Ascending aorta (tissue), 2 donors: Measurements from ENCODE around the gene FASTKD1. TPM values are rescaled to one million over a fixed set of nuclear protein-coding genes. Genes with fewer than 3 reads are reported as not detected.
A peak's percentile ranks its signal among the peaks of the same experiment; 100 is the strongest.

Experiments
- DNase-seq, 2 donors: peaks; one replicate each; pipeline ENCODE4 v3.0.0-alpha.2; 2019; ENCODE audit warnings: low spot score in 2 of 2
- H3K27ac ChIP-seq, 2 donors: fragments of 200-600 bp; sonication (generic); one replicate each; pipeline ENCODE4 v1.5.1; 2016 to 2017; ENCODE audit warnings: mild to moderate bottlenecking in 1 of 2
- H3K27me3 ChIP-seq: fragments of 200-600 bp; sonication (generic); one replicate; pipeline ENCODE4 v1.5.1; 2017
- H3K36me3 ChIP-seq, 2 donors: fragments of 200-600 bp; sonication (generic); one replicate each; pipeline ENCODE4 v1.5.1; 2016
- H3K4me1 ChIP-seq, 2 donors: fragments of 200-600 bp; sonication (generic); one replicate each; pipeline ENCODE4 v1.5.1; 2016 to 2017; ENCODE audit warnings: mild to moderate bottlenecking in 1 of 2
- H3K4me3 ChIP-seq, 2 donors: fragments of 200-600 bp; sonication (generic); one replicate each; pipeline ENCODE4 v1.5.1; 2016 to 2017; ENCODE audit warnings: mild to moderate bottlenecking in 1 of 2
- H3K9me3 ChIP-seq, 2 donors: fragments of 200-600 bp; sonication (generic); one replicate each; pipeline ENCODE4 v1.5.1; 2016
- CTCF ChIP-seq, 3 experiments: fragments of 200-600 bp in 2 of 3; fragments of 450-650 bp in 1 of 3; sonication (generic) in 2 of 3; IDR thresholded peaks; one replicate each; pipeline ENCODE4 v1.5.1; 2016 to 2019; ENCODE audit warnings: antibody characterized with exemption in 3 of 3, mild to moderate bottlenecking in 1 of 3, moderate library complexity in 1 of 3
- intact Hi-C: fragments of 100-400 bp; cut with DNase I; formaldehyde crosslinking; loops from one replicate; pipeline ENCODE4 v1.15.1; 2023
- total RNA-seq: library from RNA; depleted of rRNA; stranded (reverse); fragments of >200 nt; gene quantifications from one replicate; pipeline ENCODE4 v1.1.0, GENCODE V29; 2016

FASTKD1 gene
- total RNA-seq, 1 donor from 2014 or later: 5.5 TPM

DNA sequence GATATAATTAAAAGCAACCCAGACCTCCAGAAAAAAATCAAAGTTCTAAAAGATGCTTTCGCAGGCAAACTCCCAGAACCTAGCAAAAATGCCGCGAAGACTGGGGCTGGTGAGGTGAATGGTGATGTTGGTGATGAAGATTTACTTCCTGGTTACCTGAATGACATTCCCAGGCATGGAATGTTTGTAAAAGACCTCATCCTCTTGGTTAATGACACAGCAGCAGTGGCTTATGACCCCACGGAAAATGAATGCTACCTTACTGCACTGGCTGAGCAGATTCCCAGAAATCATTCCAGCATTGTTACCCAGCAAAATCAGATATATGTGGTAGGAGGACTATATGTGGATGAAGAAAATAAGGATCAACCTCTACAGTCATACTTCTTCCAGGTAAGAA, 63.2 kb downstream of the FASTKD1 start:
- no peak for TF ChIP-seq CTCF (IDR thresholded peaks at IDR 0.05)
- peaks cover 0 to 2% of the 10 kb centered on the region in 2 donors for H3K4me1 ChIP-seq
- H3K4me3 ChIP-seq: no peak overlapping the region
- H3K27me3 ChIP-seq: no peaks in the 10 kb centered on the region
- no peak for DNase-seq
- no peaks in the 10 kb centered on the region for H3K36me3 ChIP-seq
- intact Hi-C loops: no loop called here
- no peaks in the 10 kb centered on the region for H3K9me3 ChIP-seq
- peak overlapping the region in 1 of 2 donors; percentile 63 for H3K27ac ChIP-seq

DNA sequence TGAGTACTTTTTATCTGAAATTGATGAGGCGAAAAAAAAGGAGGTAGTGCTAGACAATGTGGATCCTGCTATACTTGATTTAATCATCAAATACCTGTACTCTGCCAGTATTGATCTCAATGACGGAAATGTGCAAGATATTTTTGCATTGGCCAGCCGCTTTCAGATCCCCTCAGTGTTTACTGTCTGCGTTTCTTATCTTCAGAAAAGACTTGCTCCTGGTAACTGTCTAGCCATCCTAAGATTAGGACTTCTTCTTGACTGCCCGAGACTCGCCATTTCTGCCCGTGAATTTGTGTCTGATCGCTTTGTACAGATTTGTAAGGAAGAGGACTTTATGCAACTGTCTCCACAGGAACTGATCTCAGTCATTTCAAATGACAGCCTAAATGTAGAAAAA, 63.7 kb downstream of the FASTKD1 start:
- Histone ChIP-seq H3K4me3 (no peak overlapping the region), H3K27ac (peak overlapping the region; percentile 36 to 63), H3K4me1 (peaks cover 0 to 2% of the 10 kb centered on the region in 2 donors), H3K27me3 (no peaks in the 10 kb centered on the region), H3K9me3 (no peaks in the 10 kb centered on the region), H3K36me3 (peaks cover 3 to 4% of the 10 kb centered on the region in 2 donors)
- no peak for TF ChIP-seq CTCF (IDR thresholded peaks at IDR 0.05)
- no peak for DNase-seq
- intact Hi-C loops: no loop called here

DNA sequence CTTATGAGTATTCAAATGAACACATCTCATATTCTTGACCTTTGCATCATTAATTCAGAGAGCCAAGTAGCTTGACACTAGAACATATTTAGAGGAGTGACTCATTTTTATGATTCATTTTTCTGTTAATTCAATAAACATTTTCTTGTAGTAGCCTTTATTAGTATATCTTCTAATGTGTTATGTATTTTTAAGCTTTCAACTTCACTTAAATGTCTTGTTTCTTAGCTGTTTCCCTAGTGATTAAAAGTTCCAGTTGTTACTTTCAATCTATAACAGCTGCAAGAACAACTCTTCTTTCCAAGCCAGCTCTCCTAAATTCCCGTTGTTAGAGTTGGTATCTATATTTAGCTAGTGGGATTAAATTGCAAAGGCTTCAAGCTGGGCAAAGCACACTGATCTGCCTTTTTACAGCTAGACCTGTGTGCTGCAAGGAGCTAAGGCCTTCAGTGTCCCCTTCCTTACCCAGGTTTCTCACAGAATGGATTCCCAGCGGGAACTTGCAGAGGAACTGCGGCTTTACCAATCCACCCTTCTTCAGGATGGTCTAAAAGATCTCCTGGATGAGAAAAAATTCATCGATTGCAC, 64.3 kb downstream of the FASTKD1 start, which contains the start of gene KLHL41:
TSS of gene KLHL41 (plus strand) at position 405 of the 588 bp plus-strand sequence. CDS start at position 482, 77 bp downstream.
- Histone ChIP-seq H3K27me3 (no peaks in the 10 kb centered on the region), H3K36me3 (peaks cover 8 to 10% of the 10 kb centered on the region in 2 donors), H3K9me3 (no peaks in the 10 kb centered on the region), H3K4me3 (no peak within 1 kb of the TSS), H3K4me1 (peaks cover 0 to 2% of the 10 kb centered on the region in 2 donors), H3K27ac (peak within 1 kb of the TSS; percentile 36 to 63)
- no peak for TF ChIP-seq CTCF (IDR thresholded peaks at IDR 0.05)
- intact Hi-C loops: no loop called here
- no peak for DNase-seq

DNA sequence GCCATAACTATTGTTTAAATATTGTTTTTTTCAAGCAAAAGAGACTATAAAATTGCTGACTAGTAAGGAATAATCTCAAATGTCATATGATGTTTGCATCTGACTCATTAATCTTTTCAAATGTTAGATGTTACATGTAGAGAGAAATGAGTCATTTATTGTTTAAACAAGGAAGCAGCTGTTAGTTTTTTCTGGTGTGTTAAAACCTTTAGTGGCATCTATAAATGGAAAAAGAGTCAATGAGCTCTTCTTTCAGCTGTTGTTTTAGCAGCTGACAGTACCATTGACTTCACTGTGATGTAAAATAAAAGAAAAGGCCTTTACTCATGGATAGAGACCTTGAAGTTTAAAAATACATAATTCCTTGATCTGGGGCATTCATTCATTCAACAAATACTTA, 66.0 kb downstream of the FASTKD1 start:
- Histone ChIP-seq H3K27ac (no peak overlapping the region), H3K4me1 (peaks cover 0 to 2% of the 10 kb centered on the region in 2 donors), H3K27me3 (no peaks in the 10 kb centered on the region), H3K9me3 (no peaks in the 10 kb centered on the region), H3K36me3 (peaks cover 10 to 14% of the 10 kb centered on the region in 2 donors), H3K4me3 (no peak overlapping the region)
- intact Hi-C loops: no loop called here
- no peak for DNase-seq
- TF ChIP-seq CTCF (IDR thresholded peaks at IDR 0.05): no peak

DNA sequence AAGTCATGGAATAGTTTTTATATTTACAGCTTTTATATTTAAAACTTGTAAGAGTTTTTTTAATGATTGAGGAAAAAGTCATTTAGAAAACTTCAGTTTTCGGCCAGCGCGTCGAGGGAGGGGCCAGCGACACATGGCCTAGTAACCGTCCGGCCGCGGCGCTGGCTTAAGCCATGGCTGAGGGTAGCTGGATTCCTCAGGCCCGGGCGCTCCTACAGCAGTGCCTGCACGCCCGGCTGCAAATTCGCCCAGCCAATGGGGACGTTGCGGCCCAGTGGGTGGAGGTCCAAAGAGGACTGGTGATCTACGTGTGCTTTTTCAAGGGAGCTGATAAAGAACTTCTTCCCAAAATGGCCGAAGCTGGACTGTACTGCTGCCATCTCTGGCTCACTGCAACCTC, 69.0 kb downstream of the FASTKD1 start:
- H3K9me3 ChIP-seq: no peaks in the 10 kb centered on the region
- H3K27me3 ChIP-seq: no peaks in the 10 kb centered on the region
- H3K36me3 ChIP-seq: peaks cover 31 to 37% of the 10 kb centered on the region in 2 donors
- no peak for DNase-seq
- no peak overlapping the region for H3K4me3 ChIP-seq
- H3K4me1 ChIP-seq: no peaks in the 10 kb centered on the region
- intact Hi-C loops: no loop called here
- H3K27ac ChIP-seq: no peak overlapping the region
- TF ChIP-seq CTCF (IDR thresholded peaks at IDR 0.05): no peak
